SK-N-DZ (cell line): ENCODE data around the gene ABLIM1.

Experiments
- DNase-seq: peaks from one replicate; pipeline ENCODE4 v3.0.0-alpha.2; 2015; ENCODE audit warnings: low spot score

ABLIM1 gene

GRCh38 chr10:114680543-114681117, 22.6 kb upstream of the ABLIM1 start:
- no peak for DNase-seq

GRCh38 chr10:114679552-114679951, 21.5 kb upstream of the ABLIM1 start:
- no peak for DNase-seq

GRCh38 chr10:114678820-114679219, 20.7 kb upstream of the ABLIM1 start:
- DNase-seq: no peak

- no peak for DNase-seq
These were observed 20.3 kb upstream of the ABLIM1 start for GRCh38 chr10:114678336-114678735.

GRCh38 chr10:114674346-114674745, 16.3 kb upstream of the ABLIM1 start:
- no peak for DNase-seq

GRCh38 chr10:114669648-114670047, 11.6 kb upstream of the ABLIM1 start:
- no peak for DNase-seq

GRCh38 chr10:114668375-114669080, 10.5 kb upstream of the ABLIM1 start:
- no peak for DNase-seq

- DNase-seq: no peak
These were observed 7.8 kb upstream of the ABLIM1 start for GRCh38 chr10:114665873-114666272.

GRCh38 chr10:114665406-114665805, 7.3 kb upstream of the ABLIM1 start:
- DNase-seq: no peak

- no peak for DNase-seq
These were observed 6.1 kb upstream of the ABLIM1 start for GRCh38 chr10:114664127-114664526.

- peak; percentile 11 for DNase-seq
These were observed 5.6 kb upstream of the ABLIM1 start for GRCh38 chr10:114663626-114664025.

- DNase-seq: peak; percentile 56
These were observed 4.7 kb upstream of the ABLIM1 start for GRCh38 chr10:114662646-114663217.

GRCh38 chr10:114661212-114661880, 3.3 kb upstream of the ABLIM1 start:
- no peak for DNase-seq

GRCh38 chr10:114655671-114656070, 2.4 kb downstream of the ABLIM1 start:
- DNase-seq: no peak

- no peak for DNase-seq
These were observed 3.1 kb downstream of the ABLIM1 start for GRCh38 chr10:114654822-114655575.

- DNase-seq: no peak
These were observed 4.1 kb downstream of the ABLIM1 start for GRCh38 chr10:114653926-114654325.

GRCh38 chr10:114652402-114653368, 5.4 kb downstream of the ABLIM1 start:
- no peak for DNase-seq

GRCh38 chr10:114650831-114651230, 7.2 kb downstream of the ABLIM1 start:
- no peak for DNase-seq

GRCh38 chr10:114650266-114650665, 7.8 kb downstream of the ABLIM1 start:
- DNase-seq: no peak

- no peak for DNase-seq
These were observed 8.7 kb downstream of the ABLIM1 start for GRCh38 chr10:114649217-114649903.
